SJSA1 (cell line): Measurements from ENCODE around the gene SPON1. TPM values are rescaled to one million over a fixed set of nuclear protein-coding genes. Genes with fewer than 3 reads are reported as not detected.
"Not testable (repeated sequence)": the region's sequence is repeated elsewhere in the genome, so short reads cannot be mapped to it uniquely, and the experiment has no call there.

Experiments used
- DNase-seq, 2 experiments: peaks; one replicate each; pipeline ENCODE4 v3.0.0-alpha.2; 2015 to 2020; ENCODE audit warnings: low spot score in 2 of 2, low read depth in 1 of 2
- H3K27ac ChIP-seq: fragments of 250-450 bp; sonication (Bioruptor Pico); 2 replicates; pipeline ENCODE4 v1.5.1; 2020; ENCODE audit warnings: mild to moderate bottlenecking, moderate library complexity
- H3K27me3 ChIP-seq: fragments of 250-450 bp; sonication (Bioruptor Pico); replicated peaks from 2 replicates; pipeline ENCODE4 v1.5.1; 2020; ENCODE audit warnings: mild to moderate bottlenecking, moderate library complexity
- H3K36me3 ChIP-seq: fragments of 250-450 bp; sonication (Bioruptor Pico); 2 replicates; pipeline ENCODE4 v1.5.1; 2020; ENCODE audit warnings: mild to moderate bottlenecking
- H3K4me1 ChIP-seq: fragments of 250-450 bp; sonication (Bioruptor Pico); replicated peaks from 2 replicates; pipeline ENCODE4 v1.6.1; 2021; ENCODE audit warnings: mild to moderate bottlenecking
- H3K4me3 ChIP-seq: fragments of 250-450 bp; sonication (Bioruptor Pico); 2 replicates; pipeline ENCODE4 v1.5.1; 2020; ENCODE audit warnings: mild to moderate bottlenecking
- H3K9me3 ChIP-seq: fragments of 250-450 bp; sonication (Bioruptor Pico); replicated peaks from 2 replicates; pipeline ENCODE4 v1.5.1; 2020; ENCODE audit warnings: mild to moderate bottlenecking
- total RNA-seq: library from RNA; depleted of rRNA; stranded (reverse); fragments of >200 nt; shearing (Covaris generic); gene quantifications from 2 replicates; pipeline ENCODE4 v1.2.3, GENCODE V29; 2014

SPON1 gene
- total RNA-seq, 1 experiment from 2014 or later: 24.6 TPM

DNA sequence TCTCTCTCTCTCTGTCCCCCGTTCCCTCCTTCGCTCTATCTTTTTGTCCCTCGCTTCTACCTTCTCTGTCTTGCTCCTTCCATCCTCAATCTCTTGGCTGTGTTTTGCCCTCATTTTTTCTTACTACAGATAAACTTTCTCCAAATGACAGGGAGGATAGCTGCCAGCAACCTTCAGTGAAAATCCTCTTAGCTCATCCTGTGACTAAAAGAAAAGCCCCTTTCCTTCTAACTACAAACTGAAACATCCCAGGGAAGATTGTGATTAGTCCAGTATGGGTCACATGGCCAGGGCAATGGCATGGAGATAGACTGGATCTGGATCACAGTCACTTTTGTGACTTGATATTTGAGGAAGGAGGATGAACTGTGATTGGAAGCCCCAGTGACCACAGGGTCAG is 10.4 kb downstream of the SPON1 start:
- no peak overlapping the region for H3K27ac ChIP-seq
- H3K4me1 ChIP-seq: peaks cover 8% of the 10 kb centered on the region
- no peaks in the 10 kb centered on the region for H3K9me3 ChIP-seq
- no peak for DNase-seq
- no peaks in the 10 kb centered on the region for H3K36me3 ChIP-seq
- no peak overlapping the region for H3K4me3 ChIP-seq
- no peaks in the 10 kb centered on the region for H3K27me3 ChIP-seq

DNA sequence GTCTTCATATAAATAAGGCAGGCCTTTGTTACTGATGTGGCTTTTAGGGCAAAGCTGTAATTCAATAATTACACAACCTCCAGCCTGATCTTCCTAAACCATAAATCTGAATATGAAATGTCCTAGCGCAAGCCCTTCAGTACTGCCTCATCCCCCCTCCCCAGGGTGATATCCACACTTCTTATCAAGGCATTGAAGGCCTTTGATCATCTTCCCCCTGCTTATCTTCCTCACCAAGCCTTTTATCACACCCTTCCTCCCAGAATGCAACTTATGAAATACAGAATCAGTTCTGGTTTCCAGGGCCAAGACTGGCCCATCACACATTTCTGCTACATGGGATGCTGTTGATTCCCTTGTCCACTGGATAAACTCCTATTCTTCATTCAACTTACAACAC is 12.1 kb downstream of the SPON1 start:
- peaks cover 2% of the 10 kb centered on the region; the same call in 1 of the 2 replicates for H3K4me1 ChIP-seq
- no peaks in the 10 kb centered on the region for H3K9me3 ChIP-seq
- H3K27ac ChIP-seq: no peak overlapping the region
- no peak for DNase-seq
- no peaks in the 10 kb centered on the region for H3K36me3 ChIP-seq
- H3K27me3 ChIP-seq: no peaks in the 10 kb centered on the region
- H3K4me3 ChIP-seq: no peak overlapping the region

DNA sequence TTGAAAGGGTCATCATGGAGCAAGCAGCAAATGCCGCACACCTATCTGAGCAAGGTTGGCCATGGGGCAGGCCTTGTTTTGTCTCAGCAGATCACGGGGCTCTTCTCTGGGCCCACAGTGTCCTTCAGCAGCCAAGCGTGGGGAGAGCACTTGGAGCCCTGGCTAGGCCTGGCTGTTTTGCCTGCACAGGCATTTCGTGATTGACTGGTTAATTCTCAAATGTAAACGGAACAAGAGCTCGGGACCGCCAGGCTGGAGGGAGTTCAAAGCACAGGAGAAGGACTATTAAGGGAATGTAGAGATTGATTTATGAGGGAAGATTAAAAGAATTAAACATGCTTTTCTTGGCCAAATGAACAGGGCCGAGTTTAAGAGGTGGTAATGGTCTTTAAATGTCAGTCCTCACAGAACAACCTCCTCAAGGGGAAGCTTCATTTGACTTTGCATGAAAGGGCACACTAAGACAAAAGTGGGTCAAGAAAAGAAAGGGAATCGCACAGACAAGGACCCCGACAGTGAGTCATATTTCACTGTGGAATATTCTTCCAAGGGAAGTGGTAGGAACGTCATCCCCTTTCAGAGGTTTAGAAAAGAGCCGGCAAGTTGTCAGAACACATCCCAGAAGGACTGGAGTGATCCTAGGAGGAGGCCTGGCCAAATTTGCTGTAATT is 20.7 kb downstream of the SPON1 start:
- H3K27ac ChIP-seq: no peak overlapping the region
- DNase-seq: peak in 1 of 2 experiments; percentile 25
- H3K27me3 ChIP-seq: no peaks in the 10 kb centered on the region
- H3K9me3 ChIP-seq: no peaks in the 10 kb centered on the region
- peaks cover 27% of the 10 kb centered on the region for H3K4me1 ChIP-seq
- H3K4me3 ChIP-seq: no peak overlapping the region
- H3K36me3 ChIP-seq: no peaks in the 10 kb centered on the region

DNA sequence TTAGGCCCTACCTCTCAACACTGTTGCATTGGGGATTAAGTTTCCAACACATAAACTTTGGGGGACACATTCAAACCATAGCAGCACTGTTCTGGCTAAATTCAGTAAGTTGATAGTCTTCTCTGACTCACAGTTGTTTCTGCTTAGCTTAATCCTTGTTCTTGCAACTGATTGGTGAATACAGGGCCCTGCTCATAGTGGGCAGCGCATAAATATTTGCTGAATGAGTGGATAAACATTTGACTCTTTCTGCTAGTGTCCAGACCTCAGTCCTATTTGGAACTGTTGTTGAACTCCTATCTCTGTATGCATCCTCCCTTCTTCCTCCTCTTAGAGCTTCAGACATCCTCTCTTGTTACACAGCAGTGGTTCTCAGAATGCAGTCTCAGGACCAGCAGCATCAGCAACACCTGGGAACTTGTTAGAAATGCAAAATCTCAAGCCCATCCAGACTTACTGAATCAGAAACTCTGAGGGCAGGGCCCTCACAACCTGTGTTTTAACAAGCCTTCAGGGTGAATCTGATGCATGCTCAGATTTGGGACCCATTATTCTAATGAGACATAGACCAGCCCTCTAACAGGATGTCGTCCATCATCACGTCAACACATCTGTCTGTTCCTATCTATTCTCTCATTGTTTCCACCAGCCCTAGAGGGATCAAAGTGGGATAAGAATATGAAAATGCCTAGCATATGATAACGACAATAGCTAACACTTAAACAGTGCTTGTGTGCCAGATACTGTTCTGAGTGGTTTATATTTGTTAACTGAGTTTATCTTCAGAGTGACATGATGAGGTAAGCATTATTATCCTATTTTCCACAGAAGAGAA is 22.3 kb downstream of the SPON1 start:
- Histone ChIP-seq H3K9me3 (no peaks in the 10 kb centered on the region), H3K36me3 (no peaks in the 10 kb centered on the region), H3K4me3 (no peak overlapping the region), H3K4me1 (peaks cover 27% of the 10 kb centered on the region), H3K27ac (0 out of 2 replicates have a peak overlapping the region, but pooled peaks have one; percentile 6), H3K27me3 (no peaks in the 10 kb centered on the region)
- peak; percentile 66 to 72 for DNase-seq

DNA sequence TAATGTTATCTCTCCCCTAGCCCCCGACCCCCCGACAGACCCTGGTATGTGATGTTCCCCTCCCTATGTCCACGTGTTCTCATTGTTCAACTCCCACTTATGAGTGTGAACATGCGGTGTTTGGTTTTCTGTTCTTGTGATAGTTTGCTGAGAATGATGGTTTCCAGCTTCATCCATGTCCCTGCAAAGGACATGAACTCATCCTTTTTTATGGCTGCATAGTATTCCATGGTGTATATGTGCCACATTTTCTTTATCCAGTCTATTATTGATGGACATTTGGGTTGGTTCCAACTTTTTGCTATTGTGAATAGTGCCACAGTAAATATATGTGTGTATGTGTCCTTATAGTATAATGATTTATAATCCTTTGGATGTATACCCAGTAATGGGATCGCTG is 24.2 kb downstream of the SPON1 start:
- H3K4me3 ChIP-seq, H3K27ac ChIP-seq: not testable (repeated sequence)

DNA sequence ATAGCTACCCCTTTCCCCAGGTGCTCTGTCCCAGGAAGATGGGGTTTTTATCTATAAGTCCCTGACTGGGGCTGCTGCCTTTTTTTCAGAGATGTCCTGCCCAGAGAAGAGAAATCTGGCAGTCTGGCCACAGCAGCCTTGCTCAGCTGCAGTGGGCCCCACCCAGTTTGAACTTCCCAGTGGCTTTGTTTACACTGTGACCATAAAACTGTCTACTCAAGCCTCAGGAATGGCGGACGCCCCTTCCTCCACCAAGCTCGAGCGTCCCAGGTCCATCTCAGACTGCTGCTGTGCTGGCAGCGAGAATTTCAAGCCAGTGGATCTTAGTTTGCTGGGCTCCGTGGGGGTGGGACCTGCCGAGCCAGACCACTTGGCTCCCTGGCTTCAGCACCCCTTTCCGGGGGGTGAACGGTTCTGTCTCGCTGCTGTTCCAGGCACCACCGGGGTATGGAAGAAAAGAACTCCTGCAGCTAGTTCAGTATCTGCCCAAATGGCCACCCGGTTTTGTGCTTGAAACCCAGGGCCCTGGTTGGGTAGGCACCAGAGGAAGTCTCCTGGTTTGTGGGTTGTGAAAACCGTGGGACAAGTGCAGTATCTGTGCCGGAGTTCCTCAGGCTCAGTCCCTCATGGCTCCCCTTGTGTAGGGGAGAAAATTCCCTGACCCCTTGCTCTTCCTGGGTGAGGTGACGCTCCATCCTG is 29.8 kb downstream of the SPON1 start:
- H3K4me3 ChIP-seq, H3K27me3 ChIP-seq, H3K36me3 ChIP-seq, H3K9me3 ChIP-seq: not testable (repeated sequence)
- peaks cover 16% of the 10 kb centered on the region for H3K4me1 ChIP-seq
- peak; percentile 81 to 89 for DNase-seq
- peak overlapping the region; percentile 62 for H3K27ac ChIP-seq

More for the DNA sequence above, 24.2 kb downstream of the SPON1 start:
- not testable (repeated sequence) for H3K27me3 ChIP-seq, DNase-seq, H3K36me3 ChIP-seq, H3K9me3 ChIP-seq
- peaks cover 30% of the 10 kb centered on the region for H3K4me1 ChIP-seq

DNA sequence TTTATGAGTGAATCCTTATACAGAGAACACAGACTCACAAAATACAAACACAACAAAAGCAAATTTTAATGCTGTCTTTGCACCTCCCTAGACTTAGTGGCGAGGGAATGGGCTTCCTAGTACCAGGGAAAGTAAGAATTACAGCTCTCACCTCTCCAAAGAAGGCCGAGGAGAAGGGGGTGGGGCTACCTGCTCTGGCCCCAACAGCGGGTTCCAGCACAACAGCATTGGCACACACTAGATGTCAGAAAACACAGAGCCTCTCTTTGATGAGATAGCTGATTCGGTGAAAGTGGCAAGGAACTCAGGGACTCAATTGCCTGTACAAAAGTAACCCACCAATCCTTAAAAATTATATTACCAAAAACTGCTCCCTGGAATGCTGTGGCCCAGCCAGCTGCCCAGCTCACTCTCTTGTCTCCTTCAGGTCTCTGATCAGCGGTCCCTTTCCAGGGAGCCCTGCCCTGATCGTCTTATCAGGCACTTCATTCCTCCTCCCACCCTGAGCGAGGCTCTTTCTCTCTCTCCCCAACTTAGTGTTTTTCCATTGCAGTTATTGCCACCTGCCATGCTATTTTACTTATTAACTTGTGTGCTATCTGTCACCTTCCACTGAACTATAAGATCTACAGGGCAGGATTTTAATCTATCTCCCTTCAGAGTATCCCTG is 30.7 kb downstream of the SPON1 start:
- H3K9me3 ChIP-seq: no peaks in the 10 kb centered on the region
- no peaks in the 10 kb centered on the region for H3K36me3 ChIP-seq
- H3K4me1 ChIP-seq: peaks cover 16% of the 10 kb centered on the region
- H3K27ac ChIP-seq: no peak overlapping the region
- no peak for DNase-seq
- no peaks in the 10 kb centered on the region for H3K27me3 ChIP-seq
- H3K4me3 ChIP-seq: no peak overlapping the region

DNA sequence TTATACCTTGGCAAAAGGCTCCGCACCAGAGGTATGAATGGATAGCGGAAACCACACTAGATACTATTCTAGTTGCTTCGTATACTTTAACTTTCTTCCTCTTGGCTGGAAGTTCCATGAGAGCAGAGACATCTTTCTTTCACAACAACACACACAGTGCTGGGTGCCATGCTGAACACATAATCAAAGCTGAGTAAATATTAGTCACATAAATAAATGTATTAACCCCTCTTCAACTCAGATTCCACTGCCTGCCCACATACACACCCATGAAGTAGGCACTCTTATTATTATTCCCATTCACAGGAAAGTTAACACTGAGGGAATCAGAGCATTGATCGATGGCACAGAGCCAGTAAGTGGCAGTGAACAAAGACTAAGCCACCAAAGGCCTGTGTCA is 35.4 kb downstream of the SPON1 start:
- no peaks in the 10 kb centered on the region for H3K27me3 ChIP-seq

DNA sequence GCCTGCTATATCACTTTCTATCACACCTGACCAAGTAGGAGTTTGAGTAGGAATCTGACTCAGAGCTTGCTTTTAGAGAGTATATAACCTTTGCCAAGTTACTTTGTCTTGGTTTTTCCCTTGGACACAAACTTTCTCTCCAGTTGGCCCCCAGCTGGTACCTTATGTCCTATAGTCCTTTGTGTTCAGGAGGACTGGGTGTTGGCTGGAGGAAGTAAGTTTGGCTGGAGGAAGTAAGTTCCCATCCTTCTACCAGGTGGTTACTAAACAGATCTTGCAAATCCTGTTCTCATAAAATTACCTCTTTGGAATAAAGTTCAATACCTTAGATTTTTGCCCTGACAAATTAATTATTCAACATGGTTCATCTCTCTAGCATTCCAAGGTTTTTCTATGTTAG is 37.2 kb downstream of the SPON1 start:
- no peaks in the 10 kb centered on the region for H3K36me3 ChIP-seq
- H3K4me1 ChIP-seq: no peaks in the 10 kb centered on the region
- H3K4me3 ChIP-seq: no peak overlapping the region
- H3K27ac ChIP-seq: no peak overlapping the region
- H3K9me3 ChIP-seq: 0 out of 2 replicates have a peak, but pooled peaks cover 5% of the 10 kb centered on the region
- H3K27me3 ChIP-seq: no peaks in the 10 kb centered on the region
- no peak for DNase-seq

More for the DNA sequence above, 35.4 kb downstream of the SPON1 start:
- no peak for DNase-seq
- H3K27ac ChIP-seq: no peak overlapping the region
- no peak overlapping the region for H3K4me3 ChIP-seq
- H3K9me3 ChIP-seq: 0 out of 2 replicates have a peak, but pooled peaks cover 5% of the 10 kb centered on the region
- no peaks in the 10 kb centered on the region for H3K36me3 ChIP-seq
- peaks cover 1% of the 10 kb centered on the region for H3K4me1 ChIP-seq

DNA sequence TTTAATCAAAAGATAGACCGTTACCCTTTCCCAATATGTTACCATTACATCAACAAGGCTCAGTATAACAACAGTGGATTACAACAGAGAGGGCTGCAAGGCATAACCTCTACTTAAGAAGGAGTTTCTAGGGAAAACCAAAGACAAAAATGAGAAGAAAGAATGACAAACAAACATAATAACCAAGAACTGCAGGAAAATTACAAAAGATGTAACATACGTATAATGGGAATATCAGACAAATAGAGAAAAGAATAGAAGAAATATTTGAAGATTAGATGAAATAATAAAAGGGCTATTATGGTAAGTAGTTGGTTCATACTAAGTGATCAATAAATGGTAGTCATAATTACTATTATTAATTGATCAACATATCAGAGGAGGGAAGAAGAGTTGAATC is 39.1 kb downstream of the SPON1 start:
- Histone ChIP-seq H3K4me3 (no peak overlapping the region), H3K36me3 (no peaks in the 10 kb centered on the region), H3K4me1 (no peaks in the 10 kb centered on the region), H3K9me3 (peaks cover 5% of the 10 kb centered on the region; the same call in 1 of the 2 replicates), H3K27ac (no peak overlapping the region), H3K27me3 (no peaks in the 10 kb centered on the region)
- DNase-seq: no peak

DNA sequence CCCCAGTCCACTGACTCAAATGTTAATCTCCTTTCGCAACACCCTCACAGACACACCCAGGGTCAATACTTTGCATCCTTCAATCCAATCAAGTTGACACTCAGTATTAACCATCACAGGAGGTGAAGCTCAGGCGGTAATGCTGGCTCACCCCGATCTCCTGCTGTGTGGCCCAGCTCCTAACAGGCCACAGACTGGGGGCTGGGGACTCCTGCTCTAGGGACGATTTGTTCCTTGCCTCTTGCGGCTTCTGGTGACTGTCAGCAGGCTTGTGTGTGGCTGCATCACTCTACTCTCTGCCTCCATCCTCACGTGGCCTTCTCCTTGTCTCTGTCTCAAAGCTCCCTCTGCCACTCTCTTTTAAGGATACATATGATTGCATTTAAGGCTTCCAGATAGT is 45.0 kb downstream of the SPON1 start:
- Histone ChIP-seq H3K36me3 (no peaks in the 10 kb centered on the region), H3K4me1 (peaks cover 3% of the 10 kb centered on the region), H3K27ac (no peak overlapping the region), H3K27me3 (no peaks in the 10 kb centered on the region), H3K4me3 (no peak overlapping the region), H3K9me3 (no peaks in the 10 kb centered on the region; the same call in 1 of the 2 replicates)
- DNase-seq: no peak

DNA sequence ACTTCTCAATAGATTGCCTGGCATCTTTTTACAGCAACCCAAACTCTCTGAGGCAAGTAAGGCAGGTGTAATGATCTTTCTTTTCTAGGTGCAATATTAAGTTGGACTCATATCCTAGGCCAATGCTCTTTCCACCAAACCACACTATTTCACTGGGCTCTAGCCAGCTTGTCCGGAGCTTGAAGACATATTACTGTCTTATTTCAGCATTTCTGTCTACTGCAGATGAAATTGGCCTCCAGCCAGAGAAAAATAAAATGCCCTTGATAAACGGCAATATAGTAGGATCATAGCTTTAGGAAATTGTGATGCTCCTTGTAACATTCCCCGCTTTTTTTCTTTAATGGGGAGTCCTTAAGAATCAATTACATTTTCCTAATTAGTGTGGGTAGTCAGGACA is 48.1 kb downstream of the SPON1 start:
- H3K27me3 ChIP-seq: no peaks in the 10 kb centered on the region
- H3K27ac ChIP-seq: no peak overlapping the region
- no peaks in the 10 kb centered on the region; the same call in 1 of the 2 replicates for H3K9me3 ChIP-seq
- H3K36me3 ChIP-seq: no peaks in the 10 kb centered on the region
- H3K4me1 ChIP-seq: peaks cover 26% of the 10 kb centered on the region
- H3K4me3 ChIP-seq: no peak overlapping the region
- no peak for DNase-seq

DNA sequence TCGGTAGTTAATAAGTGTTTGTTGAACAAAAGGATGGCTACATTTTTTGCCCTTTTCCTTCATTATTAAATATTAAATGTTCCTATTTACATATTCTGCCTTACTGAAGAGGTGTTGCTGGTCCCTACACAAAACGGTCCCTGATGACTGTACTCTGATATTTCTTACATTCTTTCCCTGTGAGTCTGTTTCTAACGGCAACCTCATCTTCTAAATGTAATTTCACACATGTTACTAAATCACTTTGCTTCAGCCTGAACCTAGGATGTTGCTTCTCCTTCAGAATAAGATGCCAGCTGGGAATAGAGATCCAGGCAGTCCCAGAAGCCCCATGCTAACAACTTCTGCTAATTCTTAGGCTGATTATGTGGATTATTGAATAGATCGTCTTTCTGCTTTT is 50.3 kb downstream of the SPON1 start:
- DNase-seq: peak in 1 of 2 experiments; percentile 28
- Histone ChIP-seq H3K4me1 (peaks cover 32% of the 10 kb centered on the region), H3K36me3 (no peaks in the 10 kb centered on the region), H3K27me3 (no peaks in the 10 kb centered on the region), H3K9me3 (no peaks in the 10 kb centered on the region), H3K27ac (peak overlapping the region; percentile 14), H3K4me3 (no peak overlapping the region)
